Stimulated activated CD8-positive, alpha-beta memory T cell treated with anti-CD3 and anti-CD28 coated beads, Interleukin-12 subunit alpha, Interleukin-12 subunit beta, amount 100 ng/mL, for 4 hours (primary cell): ENCODE data around the gene PCNX3.
"Not testable (repeated sequence)": the region's sequence is repeated elsewhere in the genome, so short reads cannot be mapped to it uniquely, and the experiment has no call there.

Experiments
- DNase-seq: peaks from one replicate; pipeline ENCODE4 v3.0.0-alpha.2; 2020; ENCODE audit warnings: low read depth

The PCNX3 gene

DNA sequence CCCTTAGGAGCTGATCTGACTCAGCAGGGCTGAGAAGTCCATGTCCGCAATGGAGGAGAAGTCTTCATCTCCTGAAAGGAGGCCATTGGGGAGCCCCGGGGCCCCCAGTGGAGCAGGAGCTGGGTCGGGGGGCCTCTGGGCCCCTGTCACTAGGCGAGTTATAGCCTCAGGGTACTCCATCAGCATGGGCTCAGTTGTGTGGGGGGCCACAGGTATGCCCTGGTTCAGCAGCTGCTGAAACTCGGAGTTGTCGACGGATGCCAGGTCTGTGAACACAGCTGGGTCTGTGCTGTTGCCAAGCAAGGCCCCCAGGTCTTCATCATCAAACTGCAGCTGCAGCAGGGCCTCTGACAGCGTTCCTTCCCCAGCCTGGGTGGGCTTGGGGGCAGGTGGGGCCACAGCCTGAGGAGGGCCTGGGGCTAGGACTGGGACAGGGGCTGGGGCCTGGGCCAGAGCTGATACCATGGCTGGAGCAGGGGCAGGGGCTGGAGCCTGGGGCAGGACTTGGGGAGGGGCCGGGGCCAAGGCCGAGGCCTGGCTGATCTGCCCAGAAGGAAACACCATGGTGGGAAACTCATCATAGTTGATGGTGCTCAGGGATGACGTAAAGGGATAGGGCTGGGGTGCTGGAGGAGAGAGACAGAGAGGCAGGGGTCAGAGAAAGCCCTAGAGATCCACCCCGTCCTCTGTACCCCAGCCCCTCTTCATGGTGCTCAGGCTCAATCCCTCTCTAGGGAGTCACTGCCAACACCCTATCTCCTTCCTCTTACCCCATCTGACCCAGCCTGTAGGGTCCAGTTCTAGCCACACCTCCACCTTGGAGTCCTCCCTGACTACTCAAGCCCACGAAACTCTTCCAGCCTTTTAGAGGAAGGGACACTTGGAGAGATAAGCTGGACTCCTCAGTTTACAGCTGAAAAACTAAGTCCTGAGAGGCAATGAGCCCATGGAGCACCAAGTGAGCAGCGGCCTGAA is 39.1 kb downstream of the PCNX3 start:
- DNase-seq, result no peak

- DNase-seq, result no peak
These were observed 40.2 kb downstream of the PCNX3 start for GRCh38 chr11:65655570-65656332.

DNA sequence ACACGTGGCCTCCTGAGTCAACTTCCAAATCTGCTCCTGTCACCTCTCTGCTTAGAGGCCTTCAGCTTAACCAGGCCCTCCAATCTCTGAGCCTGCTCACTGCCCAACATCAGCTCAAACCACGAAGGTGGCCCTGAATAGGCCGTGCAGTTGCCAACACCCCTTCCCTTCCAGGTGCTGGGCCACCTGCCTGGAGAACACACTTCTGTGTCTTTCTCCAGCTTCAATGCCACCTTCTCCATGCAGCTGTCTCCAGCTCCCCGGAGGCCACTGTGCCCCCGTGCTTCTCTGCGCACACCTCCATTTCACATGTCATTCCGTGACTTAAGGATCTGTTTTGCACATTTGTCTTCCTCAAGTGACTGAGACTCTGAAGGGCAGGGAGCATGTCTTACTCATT is 41.9 kb downstream of the PCNX3 start:
- DNase-seq, result no peak

GRCh38 chr11:65658174-65659021 is 42.8 kb downstream of the PCNX3 start:
- DNase-seq, result no peak

DNA sequence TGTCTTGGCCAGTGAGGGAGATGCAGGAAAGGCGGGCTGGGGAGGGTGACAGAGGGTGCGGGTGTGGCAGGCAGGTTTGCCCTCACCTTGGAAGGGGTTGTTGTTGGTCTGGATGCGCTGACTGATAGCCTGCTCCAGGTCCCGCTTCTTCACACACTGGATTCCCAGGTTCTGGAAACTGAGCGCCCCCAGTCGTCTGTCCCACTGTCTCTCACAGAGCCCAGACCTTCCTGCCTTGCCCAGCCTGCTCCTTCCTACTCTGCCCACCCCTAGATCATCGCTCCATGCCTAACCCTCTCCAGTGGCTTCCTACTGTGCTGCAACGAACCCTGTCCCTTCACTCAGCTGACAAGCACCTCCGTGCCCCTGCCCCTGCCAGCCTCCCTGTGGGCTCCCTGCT is 44.5 kb downstream of the PCNX3 start:
- no peak for DNase-seq

DNA sequence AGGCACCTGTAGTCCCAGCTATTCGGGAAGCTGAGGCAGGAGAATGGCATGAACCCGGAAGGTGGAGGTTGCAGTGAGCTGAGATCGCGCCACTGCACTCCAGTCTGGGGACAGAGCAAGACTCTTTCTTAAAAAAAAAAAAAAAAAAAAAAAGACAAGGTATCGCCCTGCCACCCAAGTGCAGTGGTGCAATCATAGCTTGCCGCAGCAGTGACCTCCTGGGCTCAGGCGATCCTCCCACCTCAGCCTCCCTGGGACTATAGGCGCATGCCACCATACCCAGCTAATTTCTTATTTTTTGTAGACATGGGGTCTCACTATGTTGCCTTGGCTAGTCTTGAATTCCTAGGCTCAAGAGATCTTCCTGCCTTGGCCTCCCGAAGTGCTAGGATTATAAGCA is 45.3 kb downstream of the PCNX3 start:
- not testable (repeated sequence) for DNase-seq

DNA sequence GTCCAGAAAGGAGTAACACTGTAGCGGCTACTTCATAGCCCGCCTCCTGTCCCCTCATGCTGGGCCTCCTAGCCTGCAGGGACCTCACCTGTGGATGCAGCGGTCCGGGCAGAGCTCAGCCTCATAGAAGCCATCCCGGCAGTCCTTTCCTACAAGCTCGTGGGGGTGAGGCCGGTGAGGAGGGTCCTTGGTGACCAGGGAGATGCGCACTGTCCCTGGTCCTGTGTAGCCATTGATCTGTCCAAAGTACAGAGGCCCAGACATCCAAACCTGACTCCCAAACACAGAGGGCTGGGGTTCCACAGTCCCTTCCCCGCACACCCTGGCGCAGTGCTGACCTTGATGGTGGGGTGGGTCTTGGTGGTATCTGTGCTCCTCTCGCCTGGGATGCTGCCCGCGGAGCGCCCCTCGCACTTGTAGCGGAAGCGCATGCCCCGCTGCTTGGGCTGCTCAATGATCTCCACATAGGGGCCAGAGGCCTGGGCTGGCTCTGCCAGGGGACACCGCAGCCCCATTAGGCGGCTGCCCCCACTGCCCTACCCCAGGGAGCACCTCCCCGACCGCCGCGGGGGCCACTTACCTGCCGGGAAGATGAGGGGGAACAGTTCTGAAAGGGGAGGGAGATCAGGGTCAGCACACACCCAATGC is 46.1 kb downstream of the PCNX3 start:
- no peak for DNase-seq

GRCh38 chr11:65662247-65662798 is 46.7 kb downstream of the PCNX3 start:
- no peak for DNase-seq

GRCh38 chr11:65662799-65663638 is 47.4 kb downstream of the PCNX3 start, which contains the start of gene RELA:
Gene RELA, minus strand, starts transcription at chr11:65662916. Its CDS starts 84 bp downstream, at chr11:65662832.
- peak; percentile 86 for DNase-seq

GRCh38 chr11:65663639-65664200 is 48.1 kb downstream of the PCNX3 start:
- no peak for DNase-seq

DNA sequence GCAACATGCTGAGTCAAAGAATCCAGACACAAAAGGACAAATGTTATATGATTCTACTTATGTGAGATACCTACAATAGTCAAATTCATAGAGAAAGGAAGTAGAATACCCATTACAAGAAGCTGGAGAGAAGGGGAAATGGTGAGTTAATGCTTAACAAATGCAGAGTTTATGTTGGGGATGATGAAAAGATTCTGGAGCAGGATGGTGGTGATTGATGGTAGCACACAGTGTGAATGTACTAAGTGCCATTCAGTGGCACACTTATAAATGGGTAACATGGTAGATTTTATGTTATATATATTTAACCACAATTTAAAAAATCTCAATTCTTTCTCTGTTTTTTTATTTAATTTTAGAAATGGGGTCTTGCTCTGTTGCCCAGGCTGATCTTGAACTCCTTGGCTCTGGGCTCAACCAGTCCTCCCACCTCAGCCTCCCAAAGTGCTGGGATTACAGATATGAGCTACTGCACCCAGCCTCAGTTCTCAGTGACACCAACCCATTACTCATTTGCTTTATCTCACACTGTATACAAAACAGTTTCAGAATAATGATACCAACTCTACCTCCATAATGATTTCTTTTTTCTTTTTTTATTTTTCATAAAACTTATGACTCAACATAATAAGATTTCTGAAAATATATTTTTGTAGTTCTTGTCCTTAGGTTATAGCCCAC is 56.7 kb downstream of the PCNX3 start:
- no peak for DNase-seq

- no peak for DNase-seq
These were observed 57.4 kb downstream of the PCNX3 start for GRCh38 chr11:65672982-65673381.

GRCh38 chr11:65680192-65680743 is 64.7 kb downstream of the PCNX3 start:
- DNase-seq, result no peak

DNA sequence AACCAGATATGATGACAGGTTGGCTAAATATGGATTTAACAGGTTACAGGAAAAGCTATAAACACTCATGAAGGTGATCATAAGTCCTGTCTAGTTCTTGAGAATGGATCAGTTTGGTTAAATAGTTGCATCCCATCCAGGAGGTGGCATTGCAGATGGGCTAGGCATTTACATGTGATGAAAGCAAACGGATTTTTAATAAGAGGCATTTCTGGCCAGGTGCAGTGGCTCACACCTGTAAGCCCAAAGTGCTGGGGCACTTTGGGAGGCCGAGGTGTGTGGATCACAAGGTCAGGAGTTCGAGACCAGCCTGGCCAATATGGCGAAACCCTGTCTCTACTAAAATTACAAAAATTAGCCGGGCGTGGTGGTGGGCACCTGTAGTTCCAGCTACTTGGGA is 67.9 kb downstream of the PCNX3 start:
- DNase-seq, result not testable (repeated sequence)

GRCh38 chr11:65685981-65686380 is 70.4 kb downstream of the PCNX3 start:
- no peak for DNase-seq
